HG03558 (cell line): ENCODE data around the gene HEPN1.

ENCODE experiments used
- ATAC-seq: cut with Tn5 transposase; IDR thresholded peaks from one replicate; pipeline ENCODE4 v1.9.1; 2021; ENCODE audit warnings: moderate number of reproducible peaks; ENCODE audit not compliant: unreplicated experiment; ENCODE audit errors: extremely low read depth

The HEPN1 gene

DNA sequence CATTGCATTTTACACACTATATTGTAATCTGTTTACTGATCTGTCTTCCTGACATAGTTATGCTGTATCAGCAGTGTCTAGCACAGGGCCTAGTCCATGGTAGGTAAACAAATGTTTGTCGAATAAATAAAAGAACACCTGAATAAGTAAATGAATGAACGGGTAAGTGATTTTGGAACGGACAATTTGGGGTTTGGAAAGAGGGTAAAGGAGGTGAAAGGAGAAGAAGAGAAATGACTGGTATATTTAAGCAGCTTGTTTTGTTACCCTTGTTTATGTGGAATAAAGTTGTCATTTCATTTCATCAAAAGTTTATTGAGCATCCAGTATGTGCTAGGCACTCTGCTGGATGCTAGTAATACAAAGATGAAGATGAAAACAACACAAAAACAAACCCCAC is at the start of gene HEPN1:
Gene HEPN1, plus strand, starts transcription at position 301 of the 400 bp plus-strand sequence.
- no peak for ATAC-seq

DNA sequence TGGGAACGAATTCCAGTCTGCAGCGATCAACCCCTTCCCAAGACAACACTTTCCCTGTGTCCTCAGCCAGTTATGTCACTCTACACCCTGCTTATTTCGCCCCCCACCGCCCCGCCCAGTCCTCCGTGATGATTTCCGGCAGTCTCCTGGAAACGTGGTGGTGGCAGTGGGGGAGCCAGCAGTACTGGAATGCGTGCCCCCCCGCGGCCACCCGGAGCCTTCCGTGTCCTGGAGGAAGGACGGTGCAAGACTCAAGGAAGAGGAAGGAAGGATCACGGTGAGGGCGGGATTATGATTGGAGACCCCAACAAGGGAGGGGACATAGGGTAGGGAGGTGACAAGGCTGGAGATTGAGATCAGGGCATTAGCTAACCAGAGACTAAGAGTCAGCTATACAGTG is 49.7 kb upstream of the HEPN1 start:
- ATAC-seq, result no peak

DNA sequence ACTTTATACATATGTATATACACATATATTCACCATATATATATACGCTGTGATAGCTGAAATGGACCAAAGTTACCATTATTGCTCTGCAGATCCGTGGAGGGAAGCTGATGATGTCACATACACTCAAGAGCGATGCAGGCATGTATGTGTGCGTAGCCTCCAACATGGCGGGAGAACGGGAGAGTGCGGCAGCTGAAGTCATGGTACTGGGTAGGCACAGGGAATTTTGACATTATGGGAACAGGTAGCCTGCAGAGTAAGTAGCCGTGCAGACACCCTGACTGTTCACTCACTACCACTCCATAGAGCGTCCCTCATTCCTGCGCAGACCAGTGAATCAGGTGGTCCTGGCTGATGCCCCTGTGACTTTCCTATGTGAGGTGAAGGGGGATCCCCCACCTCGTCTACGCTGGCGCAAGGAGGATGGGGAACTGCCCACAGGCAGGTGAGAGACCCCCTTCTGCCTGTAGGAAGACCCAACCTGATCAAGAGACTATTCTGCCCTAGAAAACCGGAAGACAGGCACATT is 49.1 kb upstream of the HEPN1 start:
- no peak for ATAC-seq

DNA sequence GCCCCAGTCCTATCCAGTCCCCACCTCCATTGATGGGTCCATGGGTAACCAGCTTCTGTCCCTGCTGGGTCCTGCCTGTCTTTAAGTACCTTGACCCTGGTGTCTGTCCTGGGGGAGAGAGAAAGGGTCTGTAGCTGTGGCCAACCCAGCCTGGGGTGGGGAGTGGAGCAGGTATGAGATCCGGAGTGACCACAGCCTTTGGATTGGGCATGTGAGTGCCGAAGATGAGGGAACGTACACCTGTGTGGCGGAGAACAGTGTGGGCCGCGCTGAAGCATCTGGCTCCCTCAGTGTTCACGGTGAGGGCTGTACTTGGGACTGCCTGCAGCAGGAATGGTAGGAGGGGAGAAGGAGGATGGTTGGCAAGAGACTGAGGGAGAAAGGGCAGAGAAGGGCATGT is 48.6 kb upstream of the HEPN1 start:
- ATAC-seq, result no peak

- no peak for ATAC-seq
These were observed 46.8 kb upstream of the HEPN1 start for GRCh38 chr11:124872280-124872679.

DNA sequence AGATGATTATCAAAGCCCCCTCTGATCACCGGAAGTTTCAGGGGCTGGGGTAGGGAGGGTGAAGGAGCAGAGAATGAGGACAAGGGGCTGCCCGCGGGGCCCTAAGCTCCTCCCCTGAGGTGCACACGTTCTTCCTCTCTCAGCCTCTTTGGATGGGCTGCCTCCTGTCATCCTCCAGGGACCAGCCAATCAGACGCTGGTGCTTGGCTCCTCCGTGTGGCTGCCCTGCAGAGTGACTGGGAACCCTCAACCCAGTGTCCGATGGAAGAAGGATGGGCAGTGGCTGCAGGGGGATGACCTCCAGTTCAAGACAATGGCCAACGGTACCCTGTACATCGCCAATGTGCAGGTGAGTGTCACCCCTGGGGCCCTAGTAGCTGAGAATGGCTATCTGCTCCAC is 46.3 kb upstream of the HEPN1 start:
- ATAC-seq, result no peak

- ATAC-seq, result no peak
These were observed 45.1 kb upstream of the HEPN1 start for GRCh38 chr11:124873951-124874350.

GRCh38 chr11:124874571-124875255 is 44.3 kb upstream of the HEPN1 start:
- no peak for ATAC-seq

GRCh38 chr11:124875401-124875800 is 43.6 kb upstream of the HEPN1 start:
- ATAC-seq, result no peak

DNA sequence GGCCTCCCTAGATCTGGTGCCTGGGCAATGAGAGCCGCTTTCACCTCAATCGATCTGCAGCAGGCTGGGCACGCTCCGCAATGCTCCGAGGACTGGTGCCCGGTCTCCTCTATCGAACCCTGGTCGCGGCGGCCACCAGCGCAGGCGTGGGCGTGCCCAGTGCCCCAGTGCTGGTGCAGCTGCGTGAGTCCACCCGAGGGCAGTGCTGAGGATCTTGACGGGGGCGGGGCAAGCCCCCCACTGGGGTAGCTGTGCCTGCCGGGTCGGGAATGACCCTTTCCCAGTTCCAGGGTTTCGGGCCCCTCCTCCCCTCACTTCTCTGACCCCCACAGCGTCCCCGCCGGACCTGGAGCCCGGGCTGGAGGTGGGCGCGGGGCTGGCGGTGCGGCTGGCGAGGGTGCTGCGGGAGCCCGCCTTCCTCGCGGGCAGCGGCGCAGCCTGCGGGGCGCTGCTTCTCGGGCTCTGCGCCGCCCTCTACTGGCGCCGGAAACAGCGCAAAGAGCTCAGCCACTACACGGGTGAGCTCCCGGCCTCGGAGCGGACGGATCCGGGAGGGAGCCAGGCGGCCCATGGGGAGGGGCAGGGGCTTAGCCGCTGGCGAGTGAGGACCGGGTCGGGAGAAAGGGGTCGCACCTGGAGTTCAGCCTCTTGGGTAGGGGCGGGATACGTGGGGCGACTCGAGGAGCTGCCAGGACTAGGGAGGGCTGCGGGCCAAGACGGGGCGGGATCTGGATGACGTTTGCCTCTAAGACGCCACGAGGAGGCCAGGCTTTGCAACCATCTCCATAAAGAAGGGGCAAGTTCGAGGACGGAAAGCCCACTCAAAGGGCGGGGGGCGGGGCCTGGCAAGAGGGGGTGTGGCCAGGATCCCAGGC is 42.9 kb upstream of the HEPN1 start:
- ATAC-seq, result peak; percentile 79

- no peak for ATAC-seq
These were observed 42.0 kb upstream of the HEPN1 start for GRCh38 chr11:124876818-124877630.

DNA sequence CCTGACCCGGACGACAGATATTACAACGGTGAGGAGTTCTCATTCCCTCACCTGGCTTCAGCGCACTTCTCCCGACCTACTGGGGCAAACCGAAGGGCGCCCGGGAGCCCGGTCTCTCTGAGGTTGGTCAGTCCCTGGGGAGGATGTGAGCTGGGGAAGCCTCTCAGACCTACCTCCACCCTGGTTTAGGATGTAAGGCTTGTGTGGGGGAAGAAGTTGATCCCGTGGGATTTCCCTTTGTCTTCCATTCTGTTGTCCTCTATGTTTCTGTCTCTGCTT is 41.5 kb upstream of the HEPN1 start:
- ATAC-seq, result no peak

GRCh38 chr11:124877910-124878758 is 40.9 kb upstream of the HEPN1 start:
- no peak for ATAC-seq

GRCh38 chr11:124878759-124879492 is 40.1 kb upstream of the HEPN1 start:
- ATAC-seq, result no peak

DNA sequence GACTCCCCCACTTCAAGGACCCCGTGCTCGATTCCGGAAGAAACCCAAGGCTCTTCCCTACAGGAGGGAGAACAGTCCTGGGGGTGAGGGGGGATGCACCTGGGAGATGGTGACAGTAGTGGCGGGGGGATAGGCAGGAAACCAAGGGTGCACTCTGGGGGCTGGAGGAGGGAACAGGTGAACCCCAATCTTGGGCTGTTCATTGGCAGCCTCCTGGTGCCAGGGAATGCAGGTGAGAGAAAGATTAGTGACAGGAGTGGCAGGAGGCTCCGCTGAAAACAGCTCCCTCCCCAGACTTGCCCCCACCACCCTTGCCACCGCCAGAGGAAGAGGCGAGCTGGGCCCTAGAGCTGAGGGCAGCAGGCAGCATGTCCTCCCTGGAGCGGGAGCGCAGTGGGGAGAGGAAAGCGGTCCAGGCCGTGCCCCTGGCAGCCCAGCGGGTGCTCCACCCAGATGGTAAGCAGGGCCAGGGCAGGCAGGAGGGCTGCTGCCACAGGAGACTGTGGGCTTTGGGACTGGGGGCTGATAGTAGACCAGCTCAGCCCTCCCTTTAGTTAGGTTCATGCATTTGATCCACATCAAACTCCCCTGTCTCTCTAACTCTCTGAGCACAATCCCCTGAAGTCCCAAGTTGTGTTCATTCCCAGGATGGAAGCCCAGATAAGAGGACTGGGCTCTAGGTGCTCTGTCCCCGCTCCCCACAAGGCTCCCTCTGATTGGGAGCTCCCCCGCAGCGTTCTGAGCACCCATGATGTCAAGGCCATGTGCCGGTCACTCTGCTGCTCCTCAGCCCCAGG is 39.4 kb upstream of the HEPN1 start:
- ATAC-seq, result no peak

- no peak for ATAC-seq
These were observed 38.8 kb upstream of the HEPN1 start for GRCh38 chr11:124880290-124880611.

- ATAC-seq, result no peak
These were observed 38.1 kb upstream of the HEPN1 start for GRCh38 chr11:124880958-124881357.

DNA sequence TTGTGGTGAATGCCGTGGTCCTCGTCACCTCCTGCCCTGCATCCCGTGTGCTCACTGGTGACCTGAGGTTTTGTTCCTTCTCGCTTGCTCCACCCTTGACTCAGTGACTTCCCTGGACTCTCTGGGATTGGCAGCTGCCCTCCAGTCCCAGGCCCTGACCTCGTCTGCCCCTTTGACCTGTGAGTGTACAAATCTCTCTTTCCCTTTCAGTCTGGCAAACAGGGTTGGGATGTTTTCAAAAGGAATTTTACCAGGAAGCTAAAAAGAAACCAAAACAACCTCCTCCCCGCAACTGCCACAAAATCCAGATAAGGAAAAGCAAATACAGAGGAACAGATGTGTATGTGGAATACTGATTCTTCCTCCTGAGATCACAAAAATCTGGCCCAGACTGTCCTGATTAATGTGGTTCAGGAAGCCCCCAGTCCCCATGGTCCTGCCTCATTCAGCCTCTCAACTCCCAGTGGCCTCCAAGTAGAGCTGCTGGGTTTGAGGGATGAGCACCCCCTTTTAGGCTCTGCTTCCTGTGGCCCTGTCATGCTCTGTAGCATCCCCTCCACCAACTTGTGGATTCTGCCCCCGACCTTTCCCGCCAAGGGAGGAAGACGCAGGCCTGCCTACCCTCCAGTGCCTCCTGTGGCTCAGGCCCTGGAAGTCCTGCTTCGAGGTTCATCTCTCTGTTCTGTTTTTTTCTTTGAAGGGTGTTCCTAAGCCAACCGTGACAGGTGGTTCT is 36.5 kb upstream of the HEPN1 start:
- ATAC-seq, result no peak
